Adrenal gland (tissue), 5 donors: ENCODE measurements around the gene STXBP5.

Experiments used
- POLR2A ChIP-seq, 2 donors: fragments of 450-650 bp; IDR thresholded peaks; one replicate each; pipeline ENCODE4 v1.6.1; 2017; ENCODE audit warnings: antibody characterized with exemption in 2 of 2, mild to moderate bottlenecking in 2 of 2, moderate library complexity in 1 of 2
- TF ChIP-seq, protein P1 (sequence below), 6 experiments: fragments of 450-650 bp in 4 of 6; fragments of 200-600 bp in 2 of 6; sonication (generic) in 1 of 6; IDR thresholded peaks; 1 replicate in 5 of 6; 2 replicates in 1 of 6; pipeline versions ENCODE4 v1.5.1 to v1.8.0; 2016 to 2021; ENCODE audit warnings: antibody characterized with exemption in 6 of 6, mild to moderate bottlenecking in 2 of 6, moderate library complexity in 1 of 6
- donor health status: DM: no; HTN: no; CAD: no.

DNA sequence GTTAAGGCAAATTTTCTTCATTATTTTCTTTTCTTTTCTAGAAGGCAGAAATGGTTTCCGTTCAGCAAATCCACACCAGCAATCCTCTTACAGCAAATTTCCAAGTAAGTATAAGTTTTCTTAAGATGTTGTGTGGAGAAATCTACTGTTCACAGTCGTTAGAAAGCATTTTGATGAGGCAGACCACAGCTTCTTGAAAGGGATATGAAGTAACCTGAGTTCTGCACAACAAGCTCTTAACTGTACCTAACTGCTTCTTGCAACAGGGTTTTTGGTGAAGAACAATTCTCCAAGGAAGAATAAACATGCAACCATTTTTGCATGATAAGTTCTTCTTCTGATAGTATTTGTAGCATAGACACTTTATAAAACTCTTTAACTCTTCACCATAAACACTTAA lies 45.3 kb upstream of the STXBP5 start:
- TF ChIP-seq, protein P1, sequence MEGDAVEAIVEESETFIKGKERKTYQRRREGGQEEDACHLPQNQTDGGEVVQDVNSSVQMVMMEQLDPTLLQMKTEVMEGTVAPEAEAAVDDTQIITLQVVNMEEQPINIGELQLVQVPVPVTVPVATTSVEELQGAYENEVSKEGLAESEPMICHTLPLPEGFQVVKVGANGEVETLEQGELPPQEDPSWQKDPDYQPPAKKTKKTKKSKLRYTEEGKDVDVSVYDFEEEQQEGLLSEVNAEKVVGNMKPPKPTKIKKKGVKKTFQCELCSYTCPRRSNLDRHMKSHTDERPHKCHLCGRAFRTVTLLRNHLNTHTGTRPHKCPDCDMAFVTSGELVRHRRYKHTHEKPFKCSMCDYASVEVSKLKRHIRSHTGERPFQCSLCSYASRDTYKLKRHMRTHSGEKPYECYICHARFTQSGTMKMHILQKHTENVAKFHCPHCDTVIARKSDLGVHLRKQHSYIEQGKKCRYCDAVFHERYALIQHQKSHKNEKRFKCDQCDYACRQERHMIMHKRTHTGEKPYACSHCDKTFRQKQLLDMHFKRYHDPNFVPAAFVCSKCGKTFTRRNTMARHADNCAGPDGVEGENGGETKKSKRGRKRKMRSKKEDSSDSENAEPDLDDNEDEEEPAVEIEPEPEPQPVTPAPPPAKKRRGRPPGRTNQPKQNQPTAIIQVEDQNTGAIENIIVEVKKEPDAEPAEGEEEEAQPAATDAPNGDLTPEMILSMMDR (IDR thresholded peaks at IDR 0.05), result no peak
- no peak for TF ChIP-seq POLR2A (IDR thresholded peaks at IDR 0.05)
